ENCODE measurements around the gene SDC1. TPM values are rescaled to one million over a fixed set of nuclear protein-coding genes. Genes with fewer than 3 reads are reported as not detected.

Gene SDC1
- total RNA-seq, 1 experiment from 2014 or later = 22.3 TPM

GRCh38 chr2:20199633-20200270 is 25.2 kb downstream of the SDC1 start:
- H2BK15ac ChIP-seq (ENCODE audit: low read depth, low read length) = no peak overlapping the region
- no peaks in the 10 kb centered on the region; the same call in 1 of the 2 replicates for H3K4me1 ChIP-seq (ENCODE audit: insufficient read depth, low read length)
- no peak overlapping the region for H3K27ac Mint-ChIP-seq
- no peak overlapping the region for H3K4me2 ChIP-seq (ENCODE audit: insufficient read depth, insufficient read length, low read length)
- no peaks in the 10 kb centered on the region for H3K27me3 ChIP-seq (ENCODE audit: insufficient read depth, low read length)
- H3K9me3 ChIP-seq (ENCODE audit: control insufficient read depth, low read depth, low read length) = no peaks in the 10 kb centered on the region
- no peak overlapping the region for H3K27ac ChIP-seq (ENCODE audit: insufficient read length, low read depth, low read length)
- no peak overlapping the region for H2BK5ac ChIP-seq (ENCODE audit: insufficient read length, low read length)
- no peak overlapping the region for H2AFZ ChIP-seq (ENCODE audit: low read length)
- no peak overlapping the region for H2BK20ac ChIP-seq (ENCODE audit: low read depth, low read length, poor library complexity, severe bottlenecking)
- no peaks in the 10 kb centered on the region for H4K20me1 ChIP-seq (ENCODE audit: control insufficient read depth, insufficient read depth, insufficient read length)
- TF ChIP-seq CTCF (conservative IDR thresholded peaks at IDR 0.05) = no peak
- peaks cover 8 to 13% of the 10 kb centered on the region in 2 experiments for H3K4me1 Mint-ChIP-seq
- no peak overlapping the region for H3K4ac ChIP-seq (ENCODE audit: low read depth, low read length)
- H4K8ac ChIP-seq (replicated peaks; ENCODE audit: insufficient read length, low read depth, low read length) = no peak overlapping the region
- no peak overlapping the region for H3K23ac ChIP-seq (ENCODE audit: insufficient read length, low read depth, low read length)
- H3K79me1 ChIP-seq (ENCODE audit: insufficient read depth, low read depth, low read length, poor library complexity, severe bottlenecking) = no peaks in the 10 kb centered on the region
- no peaks in the 10 kb centered on the region for H3K23me2 ChIP-seq (ENCODE audit: insufficient read length, low read depth, low read length, poor library complexity, severe bottlenecking)
- no peak overlapping the region for H2BK120ac ChIP-seq (ENCODE audit: low read depth, low read length, poor library complexity, severe bottlenecking)
- H3K79me2 ChIP-seq (ENCODE audit: insufficient read depth, low read length) = no peaks in the 10 kb centered on the region
- DNase-seq = no peak
- no peak overlapping the region for H4K5ac ChIP-seq (ENCODE audit: insufficient read length, low read depth, low read length)
- H3K14ac ChIP-seq (ENCODE audit: insufficient read depth, low read length) = no peak overlapping the region; the same call in 1 of the 2 replicates
- no peak overlapping the region for H3K9ac ChIP-seq (ENCODE audit: extremely low read depth, insufficient read length, low read length)
- WGBS (ENCODE audit: extremely low coverage, insufficient read length, low lambda C conversion rate) = no CpG with 5 or more reads among the region's 6 CpGs
- H3K27me3 Mint-ChIP-seq (ENCODE audit: low read depth) = no peaks in the 10 kb centered on the region
- H3K56ac ChIP-seq (ENCODE audit: insufficient read length, low read depth, low read length) = no peak overlapping the region
- H3K18ac ChIP-seq (ENCODE audit: insufficient read length, low read depth, low read length) = no peak overlapping the region
- H2BK12ac ChIP-seq (ENCODE audit: insufficient read length, low read depth, low read length) = no peak overlapping the region
- no peak overlapping the region for H3K4me3 Mint-ChIP-seq
- H3K36me3 Mint-ChIP-seq (ENCODE audit: insufficient read depth in 1 of 3, low read depth in 3 of 3) = peaks cover 27 to 40% (median 38%) of the 10 kb centered on the region in 3 experiments
- no peak overlapping the region for H2AK5ac ChIP-seq (ENCODE audit: insufficient read length, low read length)
- H3T11ph ChIP-seq (ENCODE audit: low read length) = no peak overlapping the region
- no peak overlapping the region for H4K91ac ChIP-seq (ENCODE audit: insufficient read length, low read depth, low read length)
- no peaks in the 10 kb centered on the region; a peak in 1 of 5 replicates for H3K9me3 Mint-ChIP-seq
